H1 (cell line): ENCODE measurements around the gene NEDD4L. TPM values are rescaled to one million over a fixed set of nuclear protein-coding genes. Genes with fewer than 3 reads are reported as not detected.

ENCODE experiments used
- CTCF ChIA-PET: fragments of 300-600 bp; sonication (Branson Sonifier 250); formaldehyde crosslinking; loops from one replicate; lab custom pipeline; 2021; ENCODE audit not compliant: partially characterized antibody; lab: Charles Lee
- POLR2A ChIA-PET: fragments of 300-600 bp; sonication (Branson Sonifier 250); formaldehyde crosslinking; loops from one replicate; lab custom pipeline; 2021; ENCODE audit warnings: inconsistent platforms; ENCODE audit not compliant: partially characterized antibody; lab: Charles Lee
- DNase-seq, 2 experiments: peaks; one replicate each; pipeline versions ENCODE4 v3.0.0 to v3.0.0-alpha.2; 2010 to 2022; ENCODE audit warnings: low spot score in 2 of 2, low read depth in 1 of 2, mixed read lengths in 1 of 2
- FAIRE-seq: peaks from 2 replicates; lab custom pipeline; 2011; peaks lifted over from hg19 to GRCh38; lab: Jason Lieb, UNC
- H2AFZ ChIP-seq: 2 replicates; pipeline ENCODE4 v1.8.1; 2012; ENCODE audit warnings: low read length, inconsistent platforms
- H2AK5ac ChIP-seq: 2 replicates; pipeline ENCODE4 v1.6.1; 2013; ENCODE audit warnings: low read depth, low read length
- H2BK120ac ChIP-seq: replicated peaks from 2 replicates; pipeline ENCODE3; 2013; ENCODE audit warnings: low read depth, low read length, inconsistent platforms
- H2BK12ac ChIP-seq: 2 replicates; pipeline ENCODE4 v1.6.1; 2013; ENCODE audit warnings: low read depth, low read length
- H2BK15ac ChIP-seq: 2 replicates; pipeline ENCODE4 v1.6.1; 2013; ENCODE audit warnings: low read length
- H2BK20ac ChIP-seq: 2 replicates; pipeline ENCODE4 v1.6.1; 2013; ENCODE audit warnings: low read length
- H2BK5ac ChIP-seq: 2 replicates; pipeline ENCODE4 v1.6.1; 2013; ENCODE audit warnings: low read depth, low read length
- H3K14ac ChIP-seq: 2 replicates; pipeline ENCODE4 v1.6.1; 2013; ENCODE audit warnings: inconsistent platforms; ENCODE audit not compliant: insufficient read length
- H3K18ac ChIP-seq: 2 replicates; pipeline ENCODE4 v1.6.1; 2013; ENCODE audit warnings: low read length; ENCODE audit errors: extremely low read depth
- H3K23ac ChIP-seq: 2 replicates; pipeline ENCODE4 v1.6.1; 2013; ENCODE audit warnings: inconsistent platforms; ENCODE audit not compliant: insufficient read length
- H3K23me2 ChIP-seq: 2 replicates; pipeline ENCODE4 v1.6.1; 2013; ENCODE audit warnings: low read depth, low read length
- H3K27ac ChIP-seq: 2 replicates; pipeline ENCODE4 v1.6.1; 2011; ENCODE audit warnings: low read depth, low read length, inconsistent platforms
- H3K27me3 ChIP-seq, 4 experiments: replicated peaks in 1 of 4; 1 replicate in 1 of 4; 2 replicates in 3 of 4; pipeline versions ENCODE4 v1.6.1 to v1.8.1; 2011 to 2013; ENCODE audit warnings: low read length in 3 of 4, mild to moderate bottlenecking in 3 of 4, inconsistent platforms in 2 of 4, mixed read lengths in 2 of 4, moderate library complexity in 1 of 4; ENCODE audit not compliant: control insufficient read depth in 3 of 4, insufficient read depth in 3 of 4; ENCODE audit errors: extremely low read depth in 1 of 4
- H3K36me3 ChIP-seq, 4 experiments: 2 replicates each; pipeline versions ENCODE4 v1.6.1 to v1.8.1; 2011 to 2013; ENCODE audit warnings: mild to moderate bottlenecking in 4 of 4, low read length in 3 of 4, moderate library complexity in 2 of 4, control low read depth in 1 of 4, inconsistent platforms in 1 of 4; ENCODE audit not compliant: insufficient read depth in 4 of 4, control insufficient read depth in 2 of 4
- H3K4ac ChIP-seq: replicated peaks from 2 replicates; pipeline ENCODE3; 2013; ENCODE audit warnings: low read length, low read depth, mixed read lengths, inconsistent platforms; ENCODE audit not compliant: insufficient read length
- H3K4me1 ChIP-seq, 4 experiments: replicated peaks in 1 of 4; 1 replicate in 1 of 4; 2 replicates in 3 of 4; pipeline versions ENCODE4 v1.6.1 to v1.8.1; 2011 to 2013; ENCODE audit warnings: low read length in 3 of 4, inconsistent platforms in 2 of 4, mixed read lengths in 1 of 4; ENCODE audit not compliant: insufficient read depth in 4 of 4, control insufficient read depth in 3 of 4
- H3K4me2 ChIP-seq, 2 experiments: 2 replicates each; pipeline versions ENCODE4 v1.6.1 to v1.8.1; 2011 to 2013; ENCODE audit warnings: low read depth in 2 of 2, low read length in 2 of 2, control low read depth in 1 of 2, inconsistent platforms in 1 of 2, mild to moderate bottlenecking in 1 of 2; ENCODE audit not compliant: insufficient read depth in 1 of 2
- H3K4me3 ChIP-seq, 4 experiments: fragments of 200-600, 300-600 bp in 1 of 4; sonication (generic), shearing (Covaris generic), sonication (Bioruptor Twin) in 1 of 4; 2 replicates each; pipeline versions ENCODE4 v1.5.1 to v1.8.1; 2011 to 2016; ENCODE audit warnings: low read length in 4 of 4, low read depth in 3 of 4, control low read depth in 2 of 4, inconsistent platforms in 2 of 4, mild to moderate bottlenecking in 2 of 4, mixed read lengths in 1 of 4, moderate library complexity in 1 of 4; ENCODE audit not compliant: insufficient read depth in 2 of 4; ENCODE audit errors: extremely low read depth in 1 of 4
- H3K56ac ChIP-seq: replicated peaks from 2 replicates; pipeline ENCODE3; 2013; ENCODE audit warnings: low read depth, mild to moderate bottlenecking, mixed read lengths, low read length, inconsistent platforms; ENCODE audit not compliant: insufficient read length
- H3K79me1 ChIP-seq: 2 replicates; pipeline ENCODE4 v1.6.1; 2013; ENCODE audit warnings: low read depth, low read length, control low read depth
- H3K79me2 ChIP-seq, 2 experiments: 2 replicates each; pipeline versions ENCODE4 v1.6.1 to v1.8.1; 2012 to 2013; ENCODE audit warnings: low read length in 2 of 2, mild to moderate bottlenecking in 2 of 2, inconsistent platforms in 1 of 2; ENCODE audit not compliant: insufficient read depth in 2 of 2, control insufficient read depth in 1 of 2
- H3K9ac ChIP-seq, 4 experiments: replicated peaks in 1 of 4; 1 replicate in 1 of 4; 2 replicates in 3 of 4; pipeline versions ENCODE4 v1.6.1 to v1.8.1; 2011 to 2013; ENCODE audit warnings: low read depth in 3 of 4, low read length in 3 of 4, control low read depth in 2 of 4, mild to moderate bottlenecking in 2 of 4, moderate library complexity in 2 of 4, inconsistent platforms in 1 of 4; ENCODE audit errors: extremely low read depth in 1 of 4
- H3K9me3 ChIP-seq, 2 experiments: 2 replicates each; pipeline versions ENCODE4 v1.6.1 to v1.8.1; 2012 to 2013; ENCODE audit warnings: mild to moderate bottlenecking in 2 of 2, moderate library complexity in 2 of 2, control low read depth in 1 of 2, inconsistent platforms in 1 of 2, low read depth in 1 of 2, low read length in 1 of 2, mixed read lengths in 1 of 2; ENCODE audit not compliant: insufficient read depth in 2 of 2
- H4K20me1 ChIP-seq, 2 experiments: replicated peaks in 1 of 2; 2 replicates each; pipeline versions ENCODE3 to v1.8.1; 2011 to 2013; ENCODE audit warnings: inconsistent platforms in 2 of 2, low read length in 2 of 2, mild to moderate bottlenecking in 1 of 2; ENCODE audit not compliant: insufficient read depth in 2 of 2, control insufficient read depth in 1 of 2
- H4K5ac ChIP-seq: 2 replicates; pipeline ENCODE4 v1.6.1; 2013; ENCODE audit warnings: low read length, low read depth, mixed read lengths, inconsistent platforms; ENCODE audit not compliant: insufficient read length
- H4K8ac ChIP-seq: 2 replicates; pipeline ENCODE4 v1.8.0; 2013; ENCODE audit warnings: mild to moderate bottlenecking, moderate library complexity, low read length, inconsistent platforms; ENCODE audit not compliant: insufficient read depth; ENCODE audit errors: extremely low read depth
- H4K91ac ChIP-seq: replicated peaks from 2 replicates; pipeline ENCODE3; 2013; ENCODE audit warnings: low read length, mixed read lengths, inconsistent platforms; ENCODE audit not compliant: insufficient read length
- CEBPB ChIP-seq: IDR thresholded peaks from 2 replicates; pipeline ENCODE4 v1.6.1; 2012; ENCODE audit warnings: low read depth, low read length
- RAD21 ChIP-seq, 2 experiments: IDR thresholded peaks in 1 of 2; conservative IDR thresholded peaks in 1 of 2; 2 replicates each; pipeline ENCODE4 v1.6.1; 2011; ENCODE audit warnings: low read depth in 2 of 2, low read length in 2 of 2, improper control_type of control experiment in 1 of 2, inconsistent platforms in 1 of 2, mild to moderate bottlenecking in 1 of 2, moderate library complexity in 1 of 2
- WGBS, 2 experiments: shearing (Covaris generic) in 1 of 2; methylation state at CpG; one replicate each; pipeline versions ENCODE4 v1.1.6 to v1.1.7; 2013 to 2015; ENCODE audit warnings: low lambda C conversion rate in 2 of 2, mixed read lengths in 2 of 2, inconsistent platforms in 1 of 2, low coverage in 1 of 2, missing lambda C conversion rate in 1 of 2; ENCODE audit not compliant: insufficient replicate concordance in 2 of 2, insufficient coverage in 1 of 2, insufficient read length in 1 of 2; ENCODE audit errors: extremely low coverage in 1 of 2, missing lambda C conversion rate in 1 of 2; 5-methylcytosine and 5-hydroxymethylcytosine counted together
- polyA plus RNA-seq, 7 experiments: library from polyadenylated mRNA; depleted of rRNA in 3 of 7; stranded (reverse) in 5 of 7; unstranded in 2 of 7; fragments of >200 nt in 5 of 7; fragments of 200-250 nt in 2 of 7; gene quantifications; 1 replicate in 5 of 7; 2 replicates in 1 of 7; 4 replicates in 1 of 7; pipeline versions ENCODE4 v1.2.1 to v1.2.3, GENCODE V29; 2011 to 2013; ENCODE audit warnings: missing spikeins in 2 of 7, mixed read lengths in 2 of 7
- total RNA-seq: library from RNA; stranded (reverse); fragmentation: NEBNext Ultra II Directional; extraction: Animal tissue kit (Norgen Biotek cat#: 25700); gene quantifications from 2 replicates; pipeline ENCODE4 v1.2.1, GENCODE V29; 2021
- TF ChIP-seq, protein P1 (sequence below): IDR thresholded peaks from 2 replicates; pipeline ENCODE4 v1.6.1; 2011; ENCODE audit warnings: low read length, improper control_type of control experiment

NEDD4L gene
- total and polyA plus RNA-seq, 2 of the 8 experiments (the other 6 are each of a cell fraction or from before 2014, with no cell fraction given), result 37.3 to 69.8 TPM

DNA sequence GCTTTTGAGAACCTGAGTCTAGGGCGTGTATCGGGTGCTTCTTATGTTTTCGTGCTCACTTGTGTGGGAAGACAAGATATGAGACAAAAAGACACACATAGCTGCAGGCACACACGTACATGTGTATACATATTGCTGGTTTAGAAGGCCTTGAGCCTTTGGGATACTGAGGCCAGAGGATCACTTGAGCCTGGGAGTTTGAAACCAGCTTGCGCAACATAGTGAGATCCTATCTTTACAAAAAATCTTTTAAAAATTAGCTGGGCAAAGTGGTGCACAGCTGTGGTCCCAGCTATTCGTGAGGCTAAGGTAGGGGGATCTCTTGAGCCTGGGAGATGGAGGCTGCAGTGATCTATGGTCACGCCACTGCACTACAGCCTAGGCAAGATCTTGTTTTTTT is 18.8 kb upstream of the NEDD4L start:
- Histone ChIP-seq H4K20me1 (no peaks in the 10 kb centered on the region), H3K4me3 (no peak overlapping the region), H2BK15ac (no peak overlapping the region), H2BK120ac (no peak overlapping the region), H4K91ac (no peak overlapping the region), H3K27ac (no peak overlapping the region), H4K8ac (no peak overlapping the region), H3K9me3 (no peaks in the 10 kb centered on the region), H2AK5ac (no peak overlapping the region), H3K14ac (no peak overlapping the region), H2BK5ac (no peak overlapping the region), H3K27me3 (no peaks in the 10 kb centered on the region; a peak in 1 of 7 replicates), H3K9ac (no peak overlapping the region), H3K79me1 (no peaks in the 10 kb centered on the region), H2BK20ac (no peak overlapping the region), H4K5ac (no peak overlapping the region), H3K79me2 (no peaks in the 10 kb centered on the region), H2AFZ (no peak overlapping the region), H3K23ac (no peak overlapping the region), H2BK12ac (peak overlapping the region; percentile 30; the same call in 1 of the 2 replicates), H3K56ac (no peak overlapping the region), H3K18ac (no peak overlapping the region), H3K4me2 (no peak overlapping the region), H3K4me1 (peaks cover 0 to 5% (median 3%) of the 10 kb centered on the region in 4 experiments; a peak in 4 of 7 replicates), H3K36me3 (no peaks in the 10 kb centered on the region), H3K23me2 (no peaks in the 10 kb centered on the region), H3K4ac (no peak overlapping the region)
- DNase-seq (no peak), FAIRE-seq (no peak)
- POLR2A ChIA-PET, result interaction anchor here (1.1 kb wide), 1 partner anchor 67 kb away, joined by 3 read pairs; no protein-coding TSS in a partner anchor
- 93% methylated on average over 7 of the region's 7 CpGs; no CpG with 5 or more reads in 1 of the 2 experiments for WGBS, 2 experiments
- TF ChIP-seq, protein P1, sequence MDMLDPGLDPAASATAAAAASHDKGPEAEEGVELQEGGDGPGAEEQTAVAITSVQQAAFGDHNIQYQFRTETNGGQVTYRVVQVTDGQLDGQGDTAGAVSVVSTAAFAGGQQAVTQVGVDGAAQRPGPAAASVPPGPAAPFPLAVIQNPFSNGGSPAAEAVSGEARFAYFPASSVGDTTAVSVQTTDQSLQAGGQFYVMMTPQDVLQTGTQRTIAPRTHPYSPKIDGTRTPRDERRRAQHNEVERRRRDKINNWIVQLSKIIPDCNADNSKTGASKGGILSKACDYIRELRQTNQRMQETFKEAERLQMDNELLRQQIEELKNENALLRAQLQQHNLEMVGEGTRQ, result no peak
- TF ChIP-seq CEBPB (peak; percentile 17; the same call in 1 of the 2 replicates), RAD21 (IDR thresholded peaks at IDR 0.05 in 1 of 2, conservative IDR thresholded peaks at IDR 0.05 in 1 of 2; ENCODE audit: low read depth in 2 of 2, low read length in 2 of 2) (no peak)
- CTCF ChIA-PET, result interaction anchor here (1.0 to 3.4 kb wide), 8 partner anchors 10 to 144 kb away, joined by 3 to 11 read pairs (median 4); partner anchors contain the start of gene NEDD4L
